Gastroesophageal sphincter (tissue), 3 donors: Measurements from ENCODE around the gene RNF181.

ENCODE experiments used
- CTCF ChIP-seq, 4 experiments: fragments of 200-600 bp in 2 of 4; fragments of 450-650 bp in 2 of 4; sonication (generic) in 1 of 4; IDR thresholded peaks; one replicate each; pipeline ENCODE4 v1.5.1; 2017 to 2019; ENCODE audit warnings: antibody characterized with exemption in 4 of 4, mild to moderate bottlenecking in 2 of 4, moderate library complexity in 2 of 4
- EP300 ChIP-seq: sonication (generic); formaldehyde crosslinking; IDR thresholded peaks from one replicate; pipeline ENCODE4 v1.6.1; 2017; ENCODE audit warnings: antibody characterized with exemption, mild to moderate bottlenecking
- POLR2A ChIP-seq, 2 donors: fragments of 450-650 bp; IDR thresholded peaks; one replicate each; pipeline ENCODE4 v1.6.1; 2017; ENCODE audit warnings: antibody characterized with exemption in 2 of 2, mild to moderate bottlenecking in 2 of 2, moderate library complexity in 1 of 2
- POLR2AphosphoS5 ChIP-seq: sonication (generic); formaldehyde crosslinking; IDR thresholded peaks from one replicate; pipeline ENCODE4 v1.6.1; 2017; ENCODE audit warnings: antibody characterized with exemption

GRCh38 chr2:85613717-85614515, 18.4 kb downstream of the RNF181 start:
- TF ChIP-seq POLR2A (IDR thresholded peaks at IDR 0.05) (no peak), POLR2AphosphoS5 (no peak), CTCF (IDR thresholded peaks at IDR 0.05) (no peak), EP300 (no peak)
